ENCODE results near the gene CRADD.

Gene CRADD

GRCh38 chr12:93784339-93785086, 107.3 kb downstream of the CRADD start:
- peak overlapping the region; percentile 96 for H3K27ac ChIP-seq (ENCODE audit: low read depth, low read length, severe bottlenecking)
- H3K9me3 ChIP-seq (ENCODE audit: control insufficient read depth, low read length), result no peaks in the 10 kb centered on the region
- no peak overlapping the region for H3K4me3 ChIP-seq (ENCODE audit: extremely low read depth, insufficient read depth, low read length, poor library complexity, severe bottlenecking)
- WGBS, 2 experiments (ENCODE audit: insufficient coverage in 2 of 2), result 55% methylated on average over 6 to 8 of the region's 9 CpGs
- no peaks in the 10 kb centered on the region for H3K36me3 ChIP-seq (ENCODE audit: control insufficient read depth, insufficient read depth, low read length)
- peaks cover 35% of the 10 kb centered on the region for H3K4me1 ChIP-seq (ENCODE audit: control insufficient read depth, insufficient read depth, low read length, poor library complexity, severe bottlenecking)

- no peaks in the 10 kb centered on the region for H3K9me3 ChIP-seq (ENCODE audit: control insufficient read depth, low read length)
- no peak overlapping the region for H3K4me3 ChIP-seq (ENCODE audit: extremely low read depth, insufficient read depth, low read length, poor library complexity, severe bottlenecking)
- peak overlapping the region; percentile 96 for H3K27ac ChIP-seq (ENCODE audit: low read depth, low read length, severe bottlenecking)
- WGBS, 2 experiments (ENCODE audit: insufficient coverage in 2 of 2), result 46% methylated on average over 8 of the region's 8 CpGs; no CpG with 5 or more reads in 1 of the 2 experiments
- no peaks in the 10 kb centered on the region for H3K36me3 ChIP-seq (ENCODE audit: control insufficient read depth, insufficient read depth, low read length)
- H3K4me1 ChIP-seq (ENCODE audit: control insufficient read depth, insufficient read depth, low read length, poor library complexity, severe bottlenecking), result peaks cover 44% of the 10 kb centered on the region
These were observed 108.3 kb downstream of the CRADD start for GRCh38 chr12:93785249-93786010.

- Histone ChIP-seq H3K4me3 (ENCODE audit: extremely low read depth, insufficient read depth, low read length, poor library complexity, severe bottlenecking) (no peak overlapping the region), H3K4me1 (ENCODE audit: control insufficient read depth, insufficient read depth, low read length, poor library complexity, severe bottlenecking) (peaks cover 52% of the 10 kb centered on the region), H3K27ac (ENCODE audit: low read depth, low read length, severe bottlenecking) (peak overlapping the region; percentile 96), H3K36me3 (ENCODE audit: control insufficient read depth, insufficient read depth, low read length) (no peaks in the 10 kb centered on the region), H3K9me3 (ENCODE audit: control insufficient read depth, low read length) (no peaks in the 10 kb centered on the region)
- no CpG with 5 or more reads among the region's 4 CpGs for WGBS, 2 experiments (ENCODE audit: insufficient coverage in 2 of 2)
These were observed 109.7 kb downstream of the CRADD start for GRCh38 chr12:93786656-93787397.

DNA sequence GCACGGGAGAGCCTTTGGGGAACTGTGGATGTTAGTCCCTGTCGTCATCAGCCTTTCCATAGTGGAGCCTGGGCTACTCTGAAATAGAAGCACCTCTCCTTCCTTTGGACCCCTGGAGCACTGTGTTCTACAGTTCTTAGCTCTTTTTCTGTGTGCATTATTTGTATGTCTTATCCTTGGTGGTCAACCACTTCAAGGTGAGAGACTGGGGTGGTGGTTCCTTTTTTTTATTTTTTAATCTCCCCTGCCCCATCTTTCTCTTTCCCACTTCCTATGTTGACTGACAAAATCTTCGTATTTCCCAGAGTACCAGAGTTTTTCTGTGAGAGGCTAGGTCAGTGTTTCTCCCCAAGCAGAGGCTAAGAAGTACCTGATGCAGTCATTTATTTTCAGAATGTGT, 111.7 kb downstream of the CRADD start:
- H3K9me3 ChIP-seq (ENCODE audit: control insufficient read depth, low read length), result no peaks in the 10 kb centered on the region
- WGBS, 2 experiments (ENCODE audit: insufficient coverage in 2 of 2), result 100% methylated on average over 2 to 3 of the region's 3 CpGs
- no peaks in the 10 kb centered on the region for H3K36me3 ChIP-seq (ENCODE audit: control insufficient read depth, insufficient read depth, low read length)
- no peak overlapping the region for H3K27ac ChIP-seq (ENCODE audit: low read depth, low read length, severe bottlenecking)
- no peak overlapping the region for H3K4me3 ChIP-seq (ENCODE audit: extremely low read depth, insufficient read depth, low read length, poor library complexity, severe bottlenecking)
- peaks cover 47% of the 10 kb centered on the region for H3K4me1 ChIP-seq (ENCODE audit: control insufficient read depth, insufficient read depth, low read length, poor library complexity, severe bottlenecking)

GRCh38 chr12:93789767-93790166, 112.6 kb downstream of the CRADD start:
- H3K36me3 ChIP-seq (ENCODE audit: control insufficient read depth, insufficient read depth, low read length), result no peaks in the 10 kb centered on the region
- H3K27ac ChIP-seq (ENCODE audit: low read depth, low read length, severe bottlenecking), result no peak overlapping the region
- H3K4me3 ChIP-seq (ENCODE audit: extremely low read depth, insufficient read depth, low read length, poor library complexity, severe bottlenecking), result no peak overlapping the region
- H3K4me1 ChIP-seq (ENCODE audit: control insufficient read depth, insufficient read depth, low read length, poor library complexity, severe bottlenecking), result peaks cover 39% of the 10 kb centered on the region
- WGBS, 2 experiments (ENCODE audit: insufficient coverage in 2 of 2), result no CpG with 5 or more reads among the region's 1 CpG
- no peaks in the 10 kb centered on the region for H3K9me3 ChIP-seq (ENCODE audit: control insufficient read depth, low read length)

- Histone ChIP-seq H3K4me3 (ENCODE audit: extremely low read depth, insufficient read depth, low read length, poor library complexity, severe bottlenecking) (no peak overlapping the region), H3K9me3 (ENCODE audit: control insufficient read depth, low read length) (no peaks in the 10 kb centered on the region), H3K36me3 (ENCODE audit: control insufficient read depth, insufficient read depth, low read length) (no peaks in the 10 kb centered on the region), H3K27ac (ENCODE audit: low read depth, low read length, severe bottlenecking) (no peak overlapping the region), H3K4me1 (ENCODE audit: control insufficient read depth, insufficient read depth, low read length, poor library complexity, severe bottlenecking) (peaks cover 34% of the 10 kb centered on the region)
- 100% methylated on average over 2 of the region's 5 CpGs; no CpG with 5 or more reads in 1 of the 2 experiments for WGBS, 2 experiments (ENCODE audit: insufficient coverage in 2 of 2)
These were observed 113.4 kb downstream of the CRADD start for GRCh38 chr12:93790472-93791152.

- 100% methylated on average over 2 of the region's 3 CpGs; no CpG with 5 or more reads in 1 of the 2 experiments for WGBS, 2 experiments (ENCODE audit: insufficient coverage in 2 of 2)
- peaks cover 19% of the 10 kb centered on the region for H3K4me1 ChIP-seq (ENCODE audit: control insufficient read depth, insufficient read depth, low read length, poor library complexity, severe bottlenecking)
- no peak overlapping the region for H3K27ac ChIP-seq (ENCODE audit: low read depth, low read length, severe bottlenecking)
- no peak overlapping the region for H3K4me3 ChIP-seq (ENCODE audit: extremely low read depth, insufficient read depth, low read length, poor library complexity, severe bottlenecking)
- no peaks in the 10 kb centered on the region for H3K9me3 ChIP-seq (ENCODE audit: control insufficient read depth, low read length)
- no peaks in the 10 kb centered on the region for H3K36me3 ChIP-seq (ENCODE audit: control insufficient read depth, insufficient read depth, low read length)
These were observed 115.8 kb downstream of the CRADD start for GRCh38 chr12:93793007-93793406.

DNA sequence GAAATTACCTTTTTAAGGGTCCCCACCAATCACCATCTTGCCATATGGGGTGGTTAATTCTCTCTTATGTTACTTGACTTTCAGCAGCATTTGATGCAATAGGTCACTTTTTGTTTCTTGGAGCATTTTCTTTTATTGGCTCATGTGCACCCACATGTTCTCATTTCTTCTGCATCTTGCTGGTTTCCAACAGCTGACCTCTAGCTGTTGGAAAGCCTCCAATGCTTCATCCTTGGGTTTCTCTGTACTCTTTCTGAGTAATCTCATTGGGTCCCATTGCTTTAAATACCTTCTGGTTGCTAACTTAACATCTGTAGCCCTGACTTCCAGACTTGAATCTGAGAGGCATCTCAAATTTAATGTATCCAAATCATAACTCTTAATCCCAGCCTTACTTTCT, 116.8 kb downstream of the CRADD start:
- Histone ChIP-seq H3K9me3 (ENCODE audit: control insufficient read depth, low read length) (no peaks in the 10 kb centered on the region), H3K4me1 (ENCODE audit: control insufficient read depth, insufficient read depth, low read length, poor library complexity, severe bottlenecking) (peaks cover 19% of the 10 kb centered on the region), H3K27ac (ENCODE audit: low read depth, low read length, severe bottlenecking) (no peak overlapping the region), H3K36me3 (ENCODE audit: control insufficient read depth, insufficient read depth, low read length) (no peaks in the 10 kb centered on the region), H3K4me3 (ENCODE audit: extremely low read depth, insufficient read depth, low read length, poor library complexity, severe bottlenecking) (no peak overlapping the region)

- Histone ChIP-seq H3K4me3 (ENCODE audit: extremely low read depth, insufficient read depth, low read length, poor library complexity, severe bottlenecking) (no peak overlapping the region), H3K9me3 (ENCODE audit: control insufficient read depth, low read length) (no peaks in the 10 kb centered on the region), H3K27ac (ENCODE audit: low read depth, low read length, severe bottlenecking) (no peak overlapping the region), H3K4me1 (ENCODE audit: control insufficient read depth, insufficient read depth, low read length, poor library complexity, severe bottlenecking) (peaks cover 15% of the 10 kb centered on the region), H3K36me3 (ENCODE audit: control insufficient read depth, insufficient read depth, low read length) (no peaks in the 10 kb centered on the region)
- 100% methylated on average over 1 to 2 of the region's 2 CpGs for WGBS, 2 experiments (ENCODE audit: insufficient coverage in 2 of 2)
These were observed 117.6 kb downstream of the CRADD start for GRCh38 chr12:93794738-93795137.

DNA sequence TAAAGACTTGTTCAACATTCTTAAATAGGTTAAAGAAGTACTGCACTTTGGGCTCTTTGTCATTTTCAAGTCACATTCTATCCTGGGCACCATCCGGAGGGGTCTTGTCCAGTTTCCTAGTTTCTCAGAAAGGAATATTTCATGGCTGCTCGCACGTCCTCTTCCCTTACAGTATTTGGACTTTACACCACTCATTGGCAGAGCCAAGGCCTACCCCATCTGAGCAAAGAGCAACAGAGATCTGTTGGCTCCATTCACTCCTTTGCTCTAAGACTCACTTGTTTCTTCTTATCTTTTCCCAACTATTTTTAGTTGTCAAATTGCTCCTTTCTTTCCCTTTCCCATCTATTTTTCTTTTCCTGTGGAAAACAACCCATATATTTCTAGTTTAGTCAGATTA, 118.2 kb downstream of the CRADD start:
- peaks cover 9% of the 10 kb centered on the region for H3K4me1 ChIP-seq (ENCODE audit: control insufficient read depth, insufficient read depth, low read length, poor library complexity, severe bottlenecking)
- H3K27ac ChIP-seq (ENCODE audit: low read depth, low read length, severe bottlenecking), result no peak overlapping the region
- H3K36me3 ChIP-seq (ENCODE audit: control insufficient read depth, insufficient read depth, low read length), result no peaks in the 10 kb centered on the region
- WGBS, 2 experiments (ENCODE audit: insufficient coverage in 2 of 2), result 94 to 100% methylated on average over 3 of the region's 3 CpGs
- no peak overlapping the region for H3K4me3 ChIP-seq (ENCODE audit: extremely low read depth, insufficient read depth, low read length, poor library complexity, severe bottlenecking)
- no peaks in the 10 kb centered on the region for H3K9me3 ChIP-seq (ENCODE audit: control insufficient read depth, low read length)

All from mesodermal cell (in vitro differentiated cells).